ENCODE measurements around the gene IER3. TPM values are rescaled to one million over a fixed set of nuclear protein-coding genes. Genes with fewer than 3 reads are reported as not detected.

IER3 gene
- 285 and 337 TPM in 2 replicates for total RNA-seq

GRCh38 chr6:30744054-30744805 lies at the start of gene IER3:
TSS of gene IER3 (minus strand) at chr6:30744547. CDS start at chr6:30744518, 29 bp downstream.

GRCh38 chr6:30742316-30743098 lies 1.8 kb downstream of the IER3 start, which contains the start of gene FLOT1:
TSS of gene FLOT1 (minus strand) at chr6:30742687. CDS start at chr6:30742189, 498 bp downstream.

GRCh38 chr6:30719791-30720737 lies 24.3 kb downstream of the IER3 start, which contains the start of gene TUBB:
TSS of gene TUBB (plus strand) at chr6:30720352. CDS start at chr6:30720507, 155 bp downstream.

GRCh38 chr6:30717129-30717844 lies 27.1 kb downstream of the IER3 start, which contains the start of gene MDC1:
TSS of gene MDC1 (minus strand) at chr6:30717281. CDS start at chr6:30715175, 2,106 bp downstream.

Other genes starting within 250 kb of the IER3 start
- 36.1 and 49.5 TPM in 2 replicates for gene GNL1, start 188.1 kb downstream of the IER3 start, total RNA-seq
- gene PRR3, start 187.3 kb downstream of the IER3 start, total RNA-seq: 2.9 and 8.5 TPM in 2 replicates
- 43.1 and 44.7 TPM in 2 replicates for gene ABCF1, start 173.1 kb downstream of the IER3 start, total RNA-seq
- gene PPP1R10, start 127.3 kb downstream of the IER3 start, total RNA-seq: 16.3 and 29.3 TPM in 2 replicates
- gene MRPS18B, start 126.7 kb downstream of the IER3 start, total RNA-seq: 46.5 and 60.3 TPM in 2 replicates
- 4.6 and 5.3 TPM in 2 replicates for gene ATAT1, start 117.7 kb downstream of the IER3 start, total RNA-seq
- gene C6orf136, start 97.4 kb downstream of the IER3 start, total RNA-seq: 10.2 and 10.6 TPM in 2 replicates
- 25.9 and 36.0 TPM in 2 replicates for gene DHX16, start 71.5 kb downstream of the IER3 start, total RNA-seq
- 34.1 and 44.7 TPM in 2 replicates for gene PPP1R18, start 57.9 kb downstream of the IER3 start, total RNA-seq
- 7.4 and 13.3 TPM in 2 replicates for gene NRM, start 53.6 kb downstream of the IER3 start, total RNA-seq
- gene MDC1, start 27.3 kb downstream of the IER3 start, total RNA-seq: 13.8 and 15.9 TPM in 2 replicates
- 601 and 896 TPM in 2 replicates for gene TUBB, start 24.2 kb downstream of the IER3 start, total RNA-seq
- gene FLOT1, start 1.9 kb downstream of the IER3 start, total RNA-seq: 32.4 and 36.5 TPM in 2 replicates
- gene DDR1, start 140.0 kb upstream of the IER3 start, total RNA-seq: 227 and 243 TPM in 2 replicates
- 12.6 and 15.9 TPM in 2 replicates for gene GTF2H4, start 163.7 kb upstream of the IER3 start, total RNA-seq
- gene VARS2, start 169.7 kb upstream of the IER3 start, total RNA-seq: 17.5 and 23.5 TPM in 2 replicates
- gene SFTA2, start 187.6 kb upstream of the IER3 start, total RNA-seq: not detected in 2 replicates
- not detected in 2 replicates for gene MUCL3, start 196.4 kb upstream of the IER3 start, total RNA-seq
- 0.14 TPM in 1 of 2 replicates, not detected in the other for gene MUC21, start 239.2 kb upstream of the IER3 start, total RNA-seq

All from airway epithelial cell (primary cell).